ENCODE results near the gene STK16.
A peak's percentile ranks its signal among the peaks of the same experiment; 100 is the strongest.

STK16 gene

DNA sequence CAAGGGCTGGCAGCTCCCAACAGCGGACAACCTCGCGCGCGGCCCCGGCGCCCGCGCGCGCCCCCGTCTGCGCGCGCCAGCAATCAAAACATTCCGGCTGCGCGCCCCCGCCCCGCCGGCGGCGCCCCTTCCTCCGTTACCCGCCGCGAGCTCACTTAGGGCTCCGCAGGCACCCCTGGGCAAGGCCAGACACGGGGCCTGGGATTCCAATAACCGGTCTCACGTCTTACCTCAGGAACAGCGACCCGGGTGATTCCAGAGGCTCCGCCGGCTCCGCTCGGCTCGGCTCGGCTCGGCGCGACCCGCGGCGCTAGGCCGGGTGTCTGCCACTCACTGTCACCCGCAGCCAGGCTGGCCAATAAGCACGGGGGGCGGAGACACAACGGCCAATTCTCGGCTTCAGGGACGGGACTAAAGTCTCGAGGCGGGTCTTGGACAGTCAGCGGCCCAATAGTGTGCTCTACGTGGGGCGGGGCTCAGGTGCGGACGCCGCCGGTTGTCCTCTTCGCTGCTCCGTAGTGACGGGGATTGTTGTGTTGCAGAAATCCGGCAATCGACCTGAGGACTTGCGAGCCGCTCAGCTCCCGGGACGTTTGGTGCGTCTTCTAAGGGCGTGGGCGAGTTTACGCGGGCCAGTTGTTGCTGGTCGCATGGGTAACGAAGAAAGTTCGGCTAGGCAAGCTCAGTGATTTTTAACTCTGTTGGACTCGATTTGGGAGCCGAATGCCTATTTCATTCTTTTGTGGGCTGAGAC lies 15.8 kb upstream of the STK16 start, which contains the start of the genes ANKZF1 and ATG9A:
ANKZF1 (plus strand) TSS at position 502 of the 754 bp plus-strand sequence. CDS start 452 bp downstream, outside the sequence.
ATG9A (minus strand) TSS at position 332 of the 754 bp plus-strand sequence. CDS start 1,612 bp downstream, outside the sequence.
- Histone ChIP-seq H3K4me1 (ENCODE audit: control insufficient read depth, insufficient read depth, low read length) (no peaks in the 10 kb centered on the region), H3K9ac (ENCODE audit: low read depth, low read length) (peak within 1 kb of the TSS; percentile 90), H3K36me3 (ENCODE audit: control insufficient read depth, insufficient read depth, low read length) (peaks cover 35% of the 10 kb centered on the region), H3K27me3 (ENCODE audit: control insufficient read depth, insufficient read depth, low read length) (no peaks in the 10 kb centered on the region), H3K4me3 (ENCODE audit: low read depth, low read length) (peak within 1 kb of the TSS; percentile 98), H3K9me3 (ENCODE audit: control insufficient read depth, insufficient read depth, low read length) (no peaks in the 10 kb centered on the region)

DNA sequence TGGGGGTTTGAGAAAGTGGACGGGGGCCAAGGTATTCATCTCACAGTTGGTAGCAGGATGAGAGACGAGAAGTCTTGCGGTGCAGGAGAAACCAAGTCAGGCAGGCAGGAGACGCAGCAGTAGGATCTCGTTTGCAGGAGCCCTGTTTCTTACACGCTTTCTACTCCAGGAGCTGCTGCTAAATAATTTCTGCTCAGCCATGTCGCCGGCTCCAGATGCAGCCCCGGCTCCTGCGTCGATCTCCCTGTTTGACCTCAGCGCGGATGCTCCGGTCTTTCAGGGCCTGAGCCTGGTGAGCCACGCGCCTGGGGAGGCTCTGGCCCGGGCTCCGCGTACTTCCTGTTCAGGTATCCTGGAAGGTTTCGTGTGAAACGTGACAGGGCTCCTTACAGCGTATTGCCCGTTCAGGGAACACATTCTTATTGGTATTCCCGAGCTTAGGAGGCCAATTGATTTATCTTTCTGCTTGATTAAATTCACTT lies 15.2 kb upstream of the STK16 start:
- no peaks in the 10 kb centered on the region for H3K4me1 ChIP-seq (ENCODE audit: control insufficient read depth, insufficient read depth, low read length)
- no peaks in the 10 kb centered on the region for H3K9me3 ChIP-seq (ENCODE audit: control insufficient read depth, insufficient read depth, low read length)
- H3K4me3 ChIP-seq (ENCODE audit: low read depth, low read length): peak overlapping the region; percentile 98
- peaks cover 29% of the 10 kb centered on the region for H3K36me3 ChIP-seq (ENCODE audit: control insufficient read depth, insufficient read depth, low read length)
- no peaks in the 10 kb centered on the region for H3K27me3 ChIP-seq (ENCODE audit: control insufficient read depth, insufficient read depth, low read length)
- peak overlapping the region; percentile 90 for H3K9ac ChIP-seq (ENCODE audit: low read depth, low read length)

DNA sequence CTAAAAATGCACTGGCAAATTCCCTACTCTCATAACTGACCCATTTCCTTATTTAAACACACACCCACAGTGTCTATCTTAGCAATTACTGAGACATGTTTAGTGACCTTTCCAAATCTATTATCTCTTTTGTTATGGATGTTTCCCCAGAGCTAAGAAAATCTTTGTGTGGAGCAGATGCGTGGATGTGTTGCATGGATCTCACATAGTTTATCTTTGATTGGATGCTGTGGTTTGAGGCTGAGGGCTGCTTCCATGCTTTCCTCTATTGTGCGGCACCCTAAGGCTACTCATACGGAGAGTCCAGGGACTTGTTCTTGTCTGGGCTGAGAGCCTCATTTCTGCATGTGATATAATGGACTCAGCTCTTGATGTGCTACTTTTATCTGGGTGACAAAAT lies 10.9 kb upstream of the STK16 start:
- Histone ChIP-seq H3K4me3 (ENCODE audit: low read depth, low read length) (no peak overlapping the region), H3K9ac (ENCODE audit: low read depth, low read length) (no peak overlapping the region), H3K9me3 (ENCODE audit: control insufficient read depth, insufficient read depth, low read length) (no peaks in the 10 kb centered on the region), H3K27me3 (ENCODE audit: control insufficient read depth, insufficient read depth, low read length) (no peaks in the 10 kb centered on the region), H3K4me1 (ENCODE audit: control insufficient read depth, insufficient read depth, low read length) (no peaks in the 10 kb centered on the region), H3K36me3 (ENCODE audit: control insufficient read depth, insufficient read depth, low read length) (peaks cover 38% of the 10 kb centered on the region)

DNA sequence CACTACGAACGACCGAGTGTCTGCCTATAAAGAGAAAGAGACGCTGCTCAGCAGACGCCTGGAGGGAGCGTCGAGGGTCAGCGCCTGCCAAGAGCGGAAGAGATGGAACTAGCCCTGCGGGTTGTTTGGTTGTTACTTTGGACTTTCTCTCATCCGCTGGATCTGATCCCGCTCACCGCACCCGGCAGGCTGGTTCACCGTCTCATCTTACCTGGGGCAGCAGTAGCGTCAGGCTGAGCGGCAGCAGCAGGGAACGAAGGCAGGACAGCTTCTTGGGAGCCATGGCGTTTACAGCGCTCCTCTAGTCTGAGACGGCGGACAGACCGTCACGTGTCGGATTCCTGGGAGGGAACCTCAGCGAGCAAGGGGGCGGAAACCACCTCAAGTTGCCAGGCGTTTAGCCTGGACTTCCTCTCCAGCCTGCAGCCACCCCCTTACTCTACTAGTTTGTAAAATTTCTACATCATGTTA lies 2.0 kb upstream of the STK16 start:
- Histone ChIP-seq H3K9me3 (ENCODE audit: control insufficient read depth, insufficient read depth, low read length) (no peaks in the 10 kb centered on the region), H3K9ac (ENCODE audit: low read depth, low read length) (no peak overlapping the region), H3K27me3 (ENCODE audit: control insufficient read depth, insufficient read depth, low read length) (no peaks in the 10 kb centered on the region), H3K4me1 (ENCODE audit: control insufficient read depth, insufficient read depth, low read length) (peaks cover 4% of the 10 kb centered on the region), H3K36me3 (ENCODE audit: control insufficient read depth, insufficient read depth, low read length) (peaks cover 8% of the 10 kb centered on the region), H3K4me3 (ENCODE audit: low read depth, low read length) (no peak overlapping the region)

DNA sequence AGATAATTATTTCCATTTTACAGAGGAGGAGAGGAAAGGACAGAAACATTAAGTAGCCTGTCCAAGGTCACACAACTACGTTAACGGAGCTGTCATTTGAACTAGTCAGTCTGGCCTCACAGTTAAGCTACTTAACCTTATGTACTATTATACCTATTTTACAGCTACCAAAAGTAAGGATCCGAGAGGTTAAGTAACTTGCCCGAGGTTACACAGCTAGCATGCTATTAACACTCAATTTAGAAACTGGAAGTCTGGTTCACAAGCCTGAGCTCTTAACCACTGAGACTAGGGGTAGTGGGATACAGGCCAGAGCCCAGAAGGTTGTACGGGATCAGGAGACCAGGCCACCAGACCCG lies 511 bp upstream of the STK16 start:
- Histone ChIP-seq H3K36me3 (ENCODE audit: control insufficient read depth, insufficient read depth, low read length) (peaks cover 8% of the 10 kb centered on the region), H3K27me3 (ENCODE audit: control insufficient read depth, insufficient read depth, low read length) (no peaks in the 10 kb centered on the region), H3K4me3 (ENCODE audit: low read depth, low read length) (peak overlapping the region; percentile 85), H3K9me3 (ENCODE audit: control insufficient read depth, insufficient read depth, low read length) (no peaks in the 10 kb centered on the region), H3K9ac (ENCODE audit: low read depth, low read length) (peak overlapping the region; percentile 73), H3K4me1 (ENCODE audit: control insufficient read depth, insufficient read depth, low read length) (peaks cover 4% of the 10 kb centered on the region)

DNA sequence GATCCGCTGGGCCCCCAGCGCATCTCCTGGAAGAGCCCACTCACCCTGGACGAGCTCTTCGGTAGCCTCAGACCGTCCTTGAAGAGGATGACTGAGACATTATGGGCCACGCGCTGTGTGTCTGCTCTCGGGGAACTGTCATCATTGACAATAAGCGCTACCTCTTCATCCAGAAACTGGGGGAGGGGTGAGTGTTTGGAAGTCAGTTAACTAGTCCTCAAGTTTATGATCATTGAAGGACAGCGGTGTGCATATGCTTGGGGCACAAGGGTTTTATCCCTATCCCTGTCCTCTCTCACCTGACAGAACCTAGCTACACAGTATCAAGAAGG lies 586 bp downstream of the STK16 start:
- Histone ChIP-seq H3K9me3 (ENCODE audit: control insufficient read depth, insufficient read depth, low read length) (no peaks in the 10 kb centered on the region), H3K4me3 (ENCODE audit: low read depth, low read length) (peak overlapping the region; percentile 85), H3K4me1 (ENCODE audit: control insufficient read depth, insufficient read depth, low read length) (peaks cover 7% of the 10 kb centered on the region), H3K9ac (ENCODE audit: low read depth, low read length) (peak overlapping the region; percentile 79), H3K27me3 (ENCODE audit: control insufficient read depth, insufficient read depth, low read length) (no peaks in the 10 kb centered on the region), H3K36me3 (ENCODE audit: control insufficient read depth, insufficient read depth, low read length) (peaks cover 11% of the 10 kb centered on the region)

DNA sequence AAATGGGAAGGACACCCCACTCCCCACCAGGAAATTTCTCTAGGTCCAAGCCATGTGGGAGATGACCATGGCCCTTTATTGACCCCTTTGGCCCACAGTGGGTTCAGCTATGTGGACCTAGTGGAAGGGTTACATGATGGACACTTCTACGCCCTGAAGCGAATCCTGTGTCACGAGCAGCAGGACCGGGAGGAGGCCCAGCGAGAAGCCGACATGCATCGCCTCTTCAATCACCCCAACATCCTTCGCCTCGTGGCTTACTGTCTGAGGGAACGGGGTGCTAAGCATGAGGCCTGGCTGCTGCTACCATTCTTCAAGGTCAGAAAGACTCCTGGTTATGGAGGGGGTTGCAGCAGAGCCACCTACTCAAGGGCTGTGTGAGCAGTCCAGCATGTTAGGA lies 1.3 kb downstream of the STK16 start:
- H3K36me3 ChIP-seq (ENCODE audit: control insufficient read depth, insufficient read depth, low read length): peaks cover 11% of the 10 kb centered on the region
- no peak overlapping the region for H3K4me3 ChIP-seq (ENCODE audit: low read depth, low read length)
- H3K9ac ChIP-seq (ENCODE audit: low read depth, low read length): no peak overlapping the region
- H3K27me3 ChIP-seq (ENCODE audit: control insufficient read depth, insufficient read depth, low read length): peaks cover 4% of the 10 kb centered on the region
- no peaks in the 10 kb centered on the region for H3K9me3 ChIP-seq (ENCODE audit: control insufficient read depth, insufficient read depth, low read length)
- peaks cover 7% of the 10 kb centered on the region for H3K4me1 ChIP-seq (ENCODE audit: control insufficient read depth, insufficient read depth, low read length)

DNA sequence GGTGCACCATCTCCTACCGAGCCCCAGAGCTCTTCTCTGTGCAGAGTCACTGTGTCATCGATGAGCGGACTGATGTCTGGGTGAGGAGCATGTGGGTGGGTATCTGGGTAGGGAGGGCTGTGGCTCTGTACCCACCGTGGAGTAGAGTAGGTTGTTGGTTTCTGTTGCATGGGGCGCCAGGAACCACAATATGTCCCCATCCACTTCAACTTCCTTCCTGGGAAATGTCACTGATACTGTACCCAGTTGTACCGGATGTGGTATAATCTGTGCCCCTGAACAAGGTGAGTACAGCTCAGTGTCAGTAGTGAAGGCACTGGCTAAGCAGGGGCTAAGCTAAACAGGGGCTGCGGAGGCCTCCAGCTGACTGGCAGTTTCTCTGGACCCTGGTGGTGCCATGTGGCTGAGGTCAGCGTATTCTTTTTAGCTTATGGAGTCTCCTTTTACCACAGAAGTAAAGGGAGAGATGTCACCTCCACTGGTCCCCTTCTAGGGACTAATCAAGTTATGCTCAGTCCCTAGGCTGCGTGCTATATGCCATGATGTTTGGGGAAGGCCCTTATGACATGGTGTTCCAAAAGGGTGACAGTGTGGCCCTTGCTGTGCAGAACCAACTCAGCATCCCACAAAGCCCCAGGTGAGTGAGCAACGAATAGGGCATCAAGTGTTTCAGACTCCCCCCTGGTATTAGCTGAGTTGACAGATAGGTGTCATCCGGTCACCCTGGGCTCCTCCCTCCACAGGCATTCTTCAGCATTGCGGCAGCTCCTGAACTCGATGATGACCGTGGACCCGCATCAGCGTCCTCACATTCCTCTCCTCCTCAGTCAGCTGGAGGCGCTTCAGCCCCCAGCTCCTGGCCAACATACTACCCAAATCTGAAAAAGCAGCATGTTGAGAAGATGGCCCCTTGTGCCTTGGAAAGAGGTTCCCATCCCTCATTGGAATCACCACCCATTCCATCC lies 2.7 kb downstream of the STK16 start:
- H3K36me3 ChIP-seq (ENCODE audit: control insufficient read depth, insufficient read depth, low read length): peaks cover 13% of the 10 kb centered on the region
- peaks cover 18% of the 10 kb centered on the region for H3K27me3 ChIP-seq (ENCODE audit: control insufficient read depth, insufficient read depth, low read length)
- no peaks in the 10 kb centered on the region for H3K9me3 ChIP-seq (ENCODE audit: control insufficient read depth, insufficient read depth, low read length)
- H3K4me1 ChIP-seq (ENCODE audit: control insufficient read depth, insufficient read depth, low read length): peaks cover 15% of the 10 kb centered on the region
- H3K4me3 ChIP-seq (ENCODE audit: low read depth, low read length): no peak overlapping the region
- H3K9ac ChIP-seq (ENCODE audit: low read depth, low read length): no peak overlapping the region

DNA sequence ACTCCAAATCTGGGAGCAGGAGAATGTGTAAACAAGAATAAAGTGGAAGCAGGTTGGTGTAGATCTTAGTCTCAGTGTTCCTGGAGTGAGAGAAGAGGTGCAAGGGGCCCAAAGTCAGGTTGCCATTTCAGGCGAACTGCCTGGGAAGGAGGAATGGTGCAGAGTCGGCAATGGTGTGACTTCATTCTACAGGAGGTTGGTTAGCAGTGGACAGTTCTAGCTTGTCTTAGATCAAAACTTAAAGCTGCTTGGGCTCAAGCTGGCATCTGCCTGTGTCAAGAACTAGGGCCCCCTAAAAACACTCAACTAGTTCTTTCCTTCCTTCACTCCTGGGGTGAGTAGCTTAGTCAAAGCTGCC lies 3.5 kb downstream of the STK16 start:
- Histone ChIP-seq H3K9ac (ENCODE audit: low read depth, low read length) (no peak overlapping the region), H3K27me3 (ENCODE audit: control insufficient read depth, insufficient read depth, low read length) (peaks cover 22% of the 10 kb centered on the region), H3K4me3 (ENCODE audit: low read depth, low read length) (no peak overlapping the region), H3K36me3 (ENCODE audit: control insufficient read depth, insufficient read depth, low read length) (peaks cover 13% of the 10 kb centered on the region), H3K9me3 (ENCODE audit: control insufficient read depth, insufficient read depth, low read length) (no peaks in the 10 kb centered on the region), H3K4me1 (ENCODE audit: control insufficient read depth, insufficient read depth, low read length) (peaks cover 15% of the 10 kb centered on the region)

DNA sequence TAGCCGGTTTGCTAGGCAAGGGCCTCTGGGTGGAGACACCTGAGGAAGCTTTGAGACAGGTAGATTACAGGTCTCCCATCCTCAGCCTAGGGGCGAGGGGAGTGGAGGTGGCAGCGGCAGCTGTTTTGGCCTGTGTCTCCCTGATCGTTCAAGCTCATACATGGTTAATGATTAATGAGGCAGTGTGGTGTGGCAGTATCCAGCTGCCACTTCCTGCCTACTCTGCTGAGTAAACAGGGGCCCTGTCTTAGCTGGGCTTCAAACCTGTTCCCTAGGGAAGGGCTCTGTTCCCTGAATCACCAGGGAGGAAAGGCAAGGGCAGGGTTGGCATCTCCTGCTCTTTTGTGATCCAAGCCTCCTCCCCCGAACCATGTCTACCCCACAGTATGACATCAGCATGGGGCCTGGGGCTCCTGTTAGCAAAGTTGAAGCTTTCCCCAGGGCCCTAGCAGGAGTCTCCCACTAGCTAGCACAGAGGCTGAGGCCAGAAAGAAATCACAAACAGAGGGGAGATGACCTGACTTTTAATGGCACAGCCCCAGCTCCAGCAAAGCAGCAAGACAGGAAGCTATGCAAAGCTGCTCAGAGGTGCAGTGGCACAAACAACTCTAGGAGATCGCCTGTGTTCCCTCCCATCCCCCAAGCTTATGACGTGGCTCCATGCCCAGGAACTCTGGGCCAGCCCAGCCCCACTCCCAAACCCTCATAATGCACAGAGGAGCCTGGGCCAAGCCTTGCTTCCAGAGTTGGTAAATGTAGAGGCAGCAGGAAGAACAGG lies 4.1 kb downstream of the STK16 start:
- H3K36me3 ChIP-seq (ENCODE audit: control insufficient read depth, insufficient read depth, low read length): peaks cover 13% of the 10 kb centered on the region
- peaks cover 27% of the 10 kb centered on the region for H3K27me3 ChIP-seq (ENCODE audit: control insufficient read depth, insufficient read depth, low read length)
- H3K4me1 ChIP-seq (ENCODE audit: control insufficient read depth, insufficient read depth, low read length): peaks cover 15% of the 10 kb centered on the region
- H3K9me3 ChIP-seq (ENCODE audit: control insufficient read depth, insufficient read depth, low read length): no peaks in the 10 kb centered on the region
- no peak overlapping the region for H3K4me3 ChIP-seq (ENCODE audit: low read depth, low read length)
- H3K9ac ChIP-seq (ENCODE audit: low read depth, low read length): no peak overlapping the region

DNA sequence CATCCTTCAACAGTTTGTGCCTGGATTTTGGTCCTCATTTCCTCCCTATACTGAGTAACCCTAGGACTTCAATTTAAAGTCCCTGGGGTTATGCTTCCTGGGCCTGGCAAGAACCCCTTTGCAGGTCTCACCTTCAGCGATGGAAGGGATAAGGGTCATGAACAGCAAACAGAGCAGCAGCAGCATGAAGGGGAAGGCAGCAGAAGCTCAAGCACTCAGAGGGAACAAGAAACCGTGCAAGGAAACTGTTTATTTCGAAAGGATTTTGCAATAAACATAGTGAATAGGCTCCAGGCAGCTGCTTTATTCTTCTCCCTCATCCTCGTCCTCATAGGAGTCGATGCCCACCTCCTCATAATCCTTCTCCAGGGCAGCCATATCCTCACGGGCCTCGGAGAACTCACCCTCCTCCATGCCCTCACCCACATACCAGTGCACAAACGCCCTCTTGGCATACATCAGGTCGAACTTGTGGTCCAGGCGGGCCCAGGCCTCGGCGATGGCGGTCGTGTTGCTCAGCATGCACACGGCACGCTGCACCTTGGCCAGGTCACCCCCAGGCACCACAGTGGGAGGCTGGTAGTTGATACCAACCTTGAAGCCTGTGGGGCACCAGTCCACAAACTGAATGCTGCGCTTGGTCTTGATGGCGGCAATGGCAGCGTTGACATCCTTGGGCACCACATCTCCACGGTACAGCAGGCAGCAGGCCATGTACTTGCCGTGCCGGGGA lies 4.9 kb downstream of the STK16 start:
- Histone ChIP-seq H3K4me3 (ENCODE audit: low read depth, low read length) (no peak overlapping the region), H3K27me3 (ENCODE audit: control insufficient read depth, insufficient read depth, low read length) (peaks cover 35% of the 10 kb centered on the region), H3K9me3 (ENCODE audit: control insufficient read depth, insufficient read depth, low read length) (no peaks in the 10 kb centered on the region), H3K4me1 (ENCODE audit: control insufficient read depth, insufficient read depth, low read length) (peaks cover 11% of the 10 kb centered on the region), H3K36me3 (ENCODE audit: control insufficient read depth, insufficient read depth, low read length) (peaks cover 13% of the 10 kb centered on the region), H3K9ac (ENCODE audit: low read depth, low read length) (no peak overlapping the region)
